HL-60 (cell line): ENCODE results near the gene NTN3.

Source experiments
- DNase-seq, 2 experiments: peaks; one replicate each; pipeline ENCODE4 v3.0.0-alpha.2; 2010 to 2020; ENCODE audit warnings: low read depth in 1 of 2, low spot score in 1 of 2
- H3K27ac ChIP-seq: fragments of 250-450 bp; sonication (Bioruptor Pico); replicated peaks from 2 replicates; pipeline ENCODE4 v1.5.1; 2020; ENCODE audit warnings: mild to moderate bottlenecking, moderate library complexity
- H3K27me3 ChIP-seq: fragments of 250-450 bp; sonication (Bioruptor Pico); 2 replicates; pipeline ENCODE4 v1.5.1; 2021; ENCODE audit warnings: mild to moderate bottlenecking, moderate library complexity; ENCODE audit not compliant: insufficient read depth, poor library complexity, severe bottlenecking
- H3K4me3 ChIP-seq: replicated peaks from 2 replicates; pipeline ENCODE4 v1.5.1; 2011; ENCODE audit warnings: mild to moderate bottlenecking, control low read depth, low read length; ENCODE audit not compliant: insufficient read depth
- GABPA ChIP-seq: IDR thresholded peaks from 2 replicates; pipeline ENCODE4 v1.6.1; 2012; ENCODE audit warnings: low read depth
- POLR2AphosphoS5 ChIP-seq: IDR thresholded peaks from 2 replicates; pipeline ENCODE4 v1.6.1; 2012; ENCODE audit warnings: low read depth
- SPI1 ChIP-seq: IDR thresholded peaks from 2 replicates; pipeline ENCODE4 v1.6.1; 2012; ENCODE audit warnings: low read depth, mild to moderate bottlenecking, borderline replicate concordance
- TF ChIP-seq, protein P1 (sequence below): IDR thresholded peaks from one replicate; pipeline ENCODE4 v1.5.1; 2011; ENCODE audit warnings: low read length, control low read depth, inconsistent platforms; ENCODE audit not compliant: insufficient read depth
- TF ChIP-seq, protein P2 (sequence below): IDR thresholded peaks from 2 replicates; pipeline ENCODE4 v1.6.1; 2012; ENCODE audit warnings: low read depth; ENCODE audit not compliant: insufficient replicate concordance

Gene NTN3

DNA sequence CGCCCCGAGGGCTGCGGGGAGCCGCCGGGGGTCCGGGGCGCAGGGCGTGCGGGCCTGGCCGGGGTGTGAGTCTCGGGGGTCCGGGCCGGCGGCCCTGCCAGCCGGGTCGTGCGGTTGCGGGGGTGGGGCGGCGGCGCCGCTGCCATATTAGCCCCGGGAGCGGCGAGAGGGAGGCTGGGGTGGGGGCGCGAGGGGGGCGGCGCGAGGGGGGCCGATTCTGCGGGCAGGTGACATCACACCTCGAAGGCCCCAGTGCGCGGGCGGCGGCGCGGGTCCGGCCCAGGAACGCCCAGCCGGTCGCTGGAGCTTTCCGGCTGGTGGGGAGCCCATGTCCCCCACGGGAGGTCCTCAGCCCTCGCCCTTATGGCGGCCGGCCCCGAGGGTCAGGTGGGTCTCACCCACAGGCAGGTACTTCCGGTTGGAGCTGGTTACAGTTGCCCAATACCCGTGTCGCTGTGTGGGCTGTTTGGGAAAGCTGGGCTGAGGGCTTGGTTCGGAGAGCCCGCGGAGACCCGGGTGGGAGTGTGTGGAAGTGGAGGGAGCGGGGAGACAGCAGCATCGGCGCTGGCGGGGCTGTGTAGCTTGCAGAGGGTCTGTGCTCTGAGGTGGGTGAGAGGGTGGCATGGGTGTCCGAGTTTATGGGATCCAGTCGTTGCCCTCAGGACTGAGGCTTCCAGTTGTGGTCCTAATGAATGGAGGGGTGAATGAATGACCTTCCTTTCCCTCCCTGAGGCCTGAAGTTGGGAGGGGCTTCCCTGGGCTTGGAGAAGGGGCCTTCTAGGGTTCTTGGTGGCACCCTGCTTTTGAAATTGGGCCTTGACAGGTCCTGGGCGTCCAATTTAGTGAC, 43.5 kb downstream of the NTN3 start:
- TF ChIP-seq POLR2AphosphoS5 (no peak), SPI1 (no peak), GABPA (no peak)
- TF ChIP-seq, protein P1, sequence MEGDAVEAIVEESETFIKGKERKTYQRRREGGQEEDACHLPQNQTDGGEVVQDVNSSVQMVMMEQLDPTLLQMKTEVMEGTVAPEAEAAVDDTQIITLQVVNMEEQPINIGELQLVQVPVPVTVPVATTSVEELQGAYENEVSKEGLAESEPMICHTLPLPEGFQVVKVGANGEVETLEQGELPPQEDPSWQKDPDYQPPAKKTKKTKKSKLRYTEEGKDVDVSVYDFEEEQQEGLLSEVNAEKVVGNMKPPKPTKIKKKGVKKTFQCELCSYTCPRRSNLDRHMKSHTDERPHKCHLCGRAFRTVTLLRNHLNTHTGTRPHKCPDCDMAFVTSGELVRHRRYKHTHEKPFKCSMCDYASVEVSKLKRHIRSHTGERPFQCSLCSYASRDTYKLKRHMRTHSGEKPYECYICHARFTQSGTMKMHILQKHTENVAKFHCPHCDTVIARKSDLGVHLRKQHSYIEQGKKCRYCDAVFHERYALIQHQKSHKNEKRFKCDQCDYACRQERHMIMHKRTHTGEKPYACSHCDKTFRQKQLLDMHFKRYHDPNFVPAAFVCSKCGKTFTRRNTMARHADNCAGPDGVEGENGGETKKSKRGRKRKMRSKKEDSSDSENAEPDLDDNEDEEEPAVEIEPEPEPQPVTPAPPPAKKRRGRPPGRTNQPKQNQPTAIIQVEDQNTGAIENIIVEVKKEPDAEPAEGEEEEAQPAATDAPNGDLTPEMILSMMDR: no peak
- TF ChIP-seq, protein P2, sequence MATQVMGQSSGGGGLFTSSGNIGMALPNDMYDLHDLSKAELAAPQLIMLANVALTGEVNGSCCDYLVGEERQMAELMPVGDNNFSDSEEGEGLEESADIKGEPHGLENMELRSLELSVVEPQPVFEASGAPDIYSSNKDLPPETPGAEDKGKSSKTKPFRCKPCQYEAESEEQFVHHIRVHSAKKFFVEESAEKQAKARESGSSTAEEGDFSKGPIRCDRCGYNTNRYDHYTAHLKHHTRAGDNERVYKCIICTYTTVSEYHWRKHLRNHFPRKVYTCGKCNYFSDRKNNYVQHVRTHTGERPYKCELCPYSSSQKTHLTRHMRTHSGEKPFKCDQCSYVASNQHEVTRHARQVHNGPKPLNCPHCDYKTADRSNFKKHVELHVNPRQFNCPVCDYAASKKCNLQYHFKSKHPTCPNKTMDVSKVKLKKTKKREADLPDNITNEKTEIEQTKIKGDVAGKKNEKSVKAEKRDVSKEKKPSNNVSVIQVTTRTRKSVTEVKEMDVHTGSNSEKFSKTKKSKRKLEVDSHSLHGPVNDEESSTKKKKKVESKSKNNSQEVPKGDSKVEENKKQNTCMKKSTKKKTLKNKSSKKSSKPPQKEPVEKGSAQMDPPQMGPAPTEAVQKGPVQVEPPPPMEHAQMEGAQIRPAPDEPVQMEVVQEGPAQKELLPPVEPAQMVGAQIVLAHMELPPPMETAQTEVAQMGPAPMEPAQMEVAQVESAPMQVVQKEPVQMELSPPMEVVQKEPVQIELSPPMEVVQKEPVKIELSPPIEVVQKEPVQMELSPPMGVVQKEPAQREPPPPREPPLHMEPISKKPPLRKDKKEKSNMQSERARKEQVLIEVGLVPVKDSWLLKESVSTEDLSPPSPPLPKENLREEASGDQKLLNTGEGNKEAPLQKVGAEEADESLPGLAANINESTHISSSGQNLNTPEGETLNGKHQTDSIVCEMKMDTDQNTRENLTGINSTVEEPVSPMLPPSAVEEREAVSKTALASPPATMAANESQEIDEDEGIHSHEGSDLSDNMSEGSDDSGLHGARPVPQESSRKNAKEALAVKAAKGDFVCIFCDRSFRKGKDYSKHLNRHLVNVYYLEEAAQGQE: no peak
- Histone ChIP-seq H3K27me3 (no peaks in the 10 kb centered on the region), H3K27ac (peak overlapping the region; percentile 97), H3K4me3 (peak overlapping the region; percentile 86)
- DNase-seq: peak in 1 of 2 experiments; percentile 30

- peak overlapping the region; percentile 86 for H3K4me3 ChIP-seq
- peak; percentile 19; the same call in 1 of the 2 replicates for TF ChIP-seq SPI1
- TF ChIP-seq, protein P2: no peak
- H3K27ac ChIP-seq: peak overlapping the region; percentile 86
- no peaks in the 10 kb centered on the region for H3K27me3 ChIP-seq
- DNase-seq: peak; percentile 77 to 82
These were observed 44.2 kb downstream of the NTN3 start for GRCh38 chr16:2515180-2515851.

- TF ChIP-seq GABPA (peak; percentile 44), POLR2AphosphoS5 (no peak; the same call in 1 of the 2 replicates), SPI1 (peak; percentile 93)
- TF ChIP-seq, protein P2: no peak
- TF ChIP-seq, protein P1: no peak
- DNase-seq: peak in 1 of 2 experiments; percentile 94
- Histone ChIP-seq H3K27ac (peak overlapping the region; percentile 86), H3K27me3 (no peaks in the 10 kb centered on the region), H3K4me3 (peak overlapping the region; percentile 86)
These were observed 45.5 kb downstream of the NTN3 start for GRCh38 chr16:2516391-2517240.
